Suprapubic skin (tissue), 3 donors: ENCODE measurements around the gene SEPTIN12.

Experiments
- EP300 ChIP-seq: sonication (generic); formaldehyde crosslinking; IDR thresholded peaks from one replicate; pipeline ENCODE4 v1.6.1; 2017; ENCODE audit warnings: antibody characterized with exemption
- POLR2A ChIP-seq, 2 donors: fragments of 450-650 bp; IDR thresholded peaks; one replicate each; pipeline ENCODE4 v1.6.1; 2017; ENCODE audit warnings: antibody characterized with exemption in 2 of 2, mild to moderate bottlenecking in 2 of 2, moderate library complexity in 2 of 2
- TF ChIP-seq, protein P1 (sequence below), 2 donors: fragments of 200-600 bp in 1 of 2; fragments of 450-650 bp in 1 of 2; sonication (generic) in 1 of 2; IDR thresholded peaks; one replicate each; pipeline ENCODE4 v1.5.1; 2016 to 2019; ENCODE audit warnings: antibody characterized with exemption in 2 of 2, mild to moderate bottlenecking in 1 of 2, moderate library complexity in 1 of 2

DNA sequence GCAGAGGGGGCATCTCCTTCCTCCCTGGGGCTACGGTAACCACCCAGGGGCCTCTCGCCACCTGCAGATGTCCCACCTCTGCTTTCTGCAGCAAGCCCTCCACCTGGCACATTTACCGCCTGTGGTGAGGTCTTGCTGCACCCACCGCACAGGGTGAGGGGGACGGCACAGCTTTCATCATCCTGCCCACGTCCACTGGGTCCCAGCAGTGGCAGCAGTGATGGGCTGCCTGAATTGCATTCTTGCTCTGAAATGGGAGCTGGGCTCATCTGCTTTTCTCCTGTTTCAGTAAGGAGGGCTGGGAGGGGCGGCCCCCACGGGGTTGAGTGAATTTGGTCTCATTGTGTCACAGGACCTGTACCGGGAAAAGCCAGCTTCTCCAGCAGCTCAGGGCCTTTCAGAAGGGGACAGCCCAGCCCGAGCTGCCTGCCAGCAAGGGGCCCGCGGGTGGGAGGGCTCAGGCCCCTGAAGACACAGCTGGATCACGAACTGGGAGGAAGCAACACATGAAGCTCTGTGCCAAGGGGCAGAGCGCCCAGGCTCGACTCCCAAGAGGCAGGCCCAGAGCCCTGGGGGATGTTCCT, 41.1 kb downstream of the SEPTIN12 start:
- TF ChIP-seq EP300, result no peak
- TF ChIP-seq, protein P1, sequence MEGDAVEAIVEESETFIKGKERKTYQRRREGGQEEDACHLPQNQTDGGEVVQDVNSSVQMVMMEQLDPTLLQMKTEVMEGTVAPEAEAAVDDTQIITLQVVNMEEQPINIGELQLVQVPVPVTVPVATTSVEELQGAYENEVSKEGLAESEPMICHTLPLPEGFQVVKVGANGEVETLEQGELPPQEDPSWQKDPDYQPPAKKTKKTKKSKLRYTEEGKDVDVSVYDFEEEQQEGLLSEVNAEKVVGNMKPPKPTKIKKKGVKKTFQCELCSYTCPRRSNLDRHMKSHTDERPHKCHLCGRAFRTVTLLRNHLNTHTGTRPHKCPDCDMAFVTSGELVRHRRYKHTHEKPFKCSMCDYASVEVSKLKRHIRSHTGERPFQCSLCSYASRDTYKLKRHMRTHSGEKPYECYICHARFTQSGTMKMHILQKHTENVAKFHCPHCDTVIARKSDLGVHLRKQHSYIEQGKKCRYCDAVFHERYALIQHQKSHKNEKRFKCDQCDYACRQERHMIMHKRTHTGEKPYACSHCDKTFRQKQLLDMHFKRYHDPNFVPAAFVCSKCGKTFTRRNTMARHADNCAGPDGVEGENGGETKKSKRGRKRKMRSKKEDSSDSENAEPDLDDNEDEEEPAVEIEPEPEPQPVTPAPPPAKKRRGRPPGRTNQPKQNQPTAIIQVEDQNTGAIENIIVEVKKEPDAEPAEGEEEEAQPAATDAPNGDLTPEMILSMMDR (IDR thresholded peaks at IDR 0.05), result no peak
- no peak for TF ChIP-seq POLR2A (IDR thresholded peaks at IDR 0.05)
